Common myeloid progenitor, CD34-positive (primary cell): Measurements from ENCODE around the gene PPP1R11.
A peak's percentile ranks its signal among the peaks of the same experiment; 100 is the strongest.

Source experiments
- CTCF ChIA-PET: fragments of 350-600 bp; sonication (Branson Sonifier 250); formaldehyde crosslinking; loops from one replicate; lab custom pipeline; 2021; ENCODE audit warnings: antibody characterized with exemption; lab: Charles Lee
- POLR2A ChIA-PET: fragments of 350-600 bp; sonication (Branson Sonifier 250); formaldehyde crosslinking; loops from one replicate; lab custom pipeline; 2021; ENCODE audit warnings: antibody characterized with exemption; lab: Charles Lee
- DNase-seq, 3 donors: peaks; one replicate each; pipeline versions ENCODE4 v3.0.0 to v3.0.0-alpha.2; 2013
- H3K27ac ChIP-seq, 2 experiments: 1 replicate in 1 of 2; 2 replicates in 1 of 2; pipeline ENCODE4 v1.7.0; 2013; ENCODE audit warnings: inconsistent platforms in 2 of 2, low read length in 2 of 2, mild to moderate bottlenecking in 2 of 2, low read depth in 1 of 2, moderate library complexity in 1 of 2; ENCODE audit not compliant: severe bottlenecking in 2 of 2, insufficient read depth in 1 of 2, poor library complexity in 1 of 2
- H3K27me3 ChIP-seq, 5 experiments: replicated peaks in 2 of 5; 1 replicate in 3 of 5; 2 replicates in 2 of 5; pipeline versions ENCODE4 v1.6.1 to v1.7.0; 2013; ENCODE audit warnings: low read length in 4 of 5, mild to moderate bottlenecking in 2 of 5, moderate library complexity in 2 of 5, inconsistent platforms in 1 of 5; ENCODE audit not compliant: insufficient read depth in 5 of 5, control insufficient read depth in 4 of 5
- H3K36me3 ChIP-seq, 4 experiments: 1 replicate in 2 of 4; 2 replicates in 2 of 4; pipeline versions ENCODE4 v1.6.1 to v1.7.0; 2013; ENCODE audit warnings: low read length in 3 of 4, control low read depth in 1 of 4, mild to moderate bottlenecking in 1 of 4; ENCODE audit not compliant: control insufficient read depth in 4 of 4, insufficient read depth in 4 of 4
- H3K4me1 ChIP-seq, 4 experiments: 1 replicate in 3 of 4; 2 replicates in 1 of 4; pipeline versions ENCODE4 v1.6.1 to v1.7.1; 2013; ENCODE audit warnings: low read length in 3 of 4, mild to moderate bottlenecking in 3 of 4, control low read depth in 1 of 4, inconsistent platforms in 1 of 4, moderate library complexity in 1 of 4; ENCODE audit not compliant: control insufficient read depth in 4 of 4, insufficient read depth in 4 of 4; ENCODE audit errors: control extremely low read depth in 1 of 4
- H3K4me3 ChIP-seq, 7 experiments: 1 replicate in 4 of 7; 2 replicates in 3 of 7; pipeline versions ENCODE4 v1.5.1 to v1.7.0; 2013; ENCODE audit warnings: mild to moderate bottlenecking in 7 of 7, low read length in 6 of 7, moderate library complexity in 6 of 7, inconsistent platforms in 2 of 7, low read depth in 2 of 7, control low read depth in 1 of 7; ENCODE audit not compliant: insufficient read depth in 4 of 7, control insufficient read depth in 1 of 7; ENCODE audit errors: extremely low read depth in 1 of 7
- H3K9me3 ChIP-seq, 5 experiments: 1 replicate in 4 of 5; 2 replicates in 1 of 5; pipeline versions ENCODE4 v1.6.1 to v1.7.1; 2013; ENCODE audit warnings: low read length in 4 of 5, mild to moderate bottlenecking in 2 of 5, inconsistent platforms in 1 of 5, low read depth in 1 of 5, moderate library complexity in 1 of 5; ENCODE audit not compliant: control insufficient read depth in 4 of 5, insufficient read depth in 2 of 5; ENCODE audit errors: control extremely low read depth in 1 of 5
- WGBS: methylation state at CpG from one replicate; pipeline ENCODE4 v1.1.5; 2013; ENCODE audit not compliant: insufficient coverage; 5-methylcytosine and 5-hydroxymethylcytosine counted together

The PPP1R11 gene

DNA sequence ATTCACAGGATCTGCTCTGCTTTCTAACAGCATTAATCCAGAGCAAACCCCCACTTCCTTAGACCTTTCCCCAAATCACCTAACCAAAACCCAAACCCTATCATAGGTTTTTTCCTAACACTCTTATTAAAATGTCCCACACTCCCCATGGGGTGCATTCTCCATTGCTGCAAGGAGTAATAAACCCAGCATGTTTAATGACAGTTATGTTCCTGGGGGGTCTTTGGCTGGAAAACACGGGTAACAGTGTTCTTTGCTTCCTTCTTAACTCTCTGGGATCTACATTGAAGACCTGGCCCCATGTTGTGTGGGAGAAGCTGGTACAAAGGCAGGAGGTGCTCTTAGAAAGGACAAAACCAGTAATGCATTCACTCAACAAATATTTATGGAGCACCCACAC lies 29.8 kb downstream of the PPP1R11 start:
- 67% methylated on average over 1 of the region's 1 CpG for WGBS
- Histone ChIP-seq H3K36me3 (no peaks in the 10 kb centered on the region), H3K4me1 (peaks cover 9 to 18% (median 17%) of the 10 kb centered on the region in 4 experiments), H3K27ac (no peak overlapping the region), H3K4me3 (no peak overlapping the region), H3K27me3 (peaks cover 0 to 87% (median 39%) of the 10 kb centered on the region in 5 experiments), H3K9me3 (no peaks in the 10 kb centered on the region)
- ChIA-PET CTCF (interaction anchor here (1.0 to 2.1 kb wide), 2 partner anchors 10 to 45 kb away, joined by 3 to 8 read pairs; no protein-coding TSS in a partner anchor), POLR2A (interaction anchor here (0.6 kb wide), 1 partner anchor 209 kb away, joined by 4 read pairs; no protein-coding TSS in a partner anchor)
- DNase-seq, result no peak

DNA sequence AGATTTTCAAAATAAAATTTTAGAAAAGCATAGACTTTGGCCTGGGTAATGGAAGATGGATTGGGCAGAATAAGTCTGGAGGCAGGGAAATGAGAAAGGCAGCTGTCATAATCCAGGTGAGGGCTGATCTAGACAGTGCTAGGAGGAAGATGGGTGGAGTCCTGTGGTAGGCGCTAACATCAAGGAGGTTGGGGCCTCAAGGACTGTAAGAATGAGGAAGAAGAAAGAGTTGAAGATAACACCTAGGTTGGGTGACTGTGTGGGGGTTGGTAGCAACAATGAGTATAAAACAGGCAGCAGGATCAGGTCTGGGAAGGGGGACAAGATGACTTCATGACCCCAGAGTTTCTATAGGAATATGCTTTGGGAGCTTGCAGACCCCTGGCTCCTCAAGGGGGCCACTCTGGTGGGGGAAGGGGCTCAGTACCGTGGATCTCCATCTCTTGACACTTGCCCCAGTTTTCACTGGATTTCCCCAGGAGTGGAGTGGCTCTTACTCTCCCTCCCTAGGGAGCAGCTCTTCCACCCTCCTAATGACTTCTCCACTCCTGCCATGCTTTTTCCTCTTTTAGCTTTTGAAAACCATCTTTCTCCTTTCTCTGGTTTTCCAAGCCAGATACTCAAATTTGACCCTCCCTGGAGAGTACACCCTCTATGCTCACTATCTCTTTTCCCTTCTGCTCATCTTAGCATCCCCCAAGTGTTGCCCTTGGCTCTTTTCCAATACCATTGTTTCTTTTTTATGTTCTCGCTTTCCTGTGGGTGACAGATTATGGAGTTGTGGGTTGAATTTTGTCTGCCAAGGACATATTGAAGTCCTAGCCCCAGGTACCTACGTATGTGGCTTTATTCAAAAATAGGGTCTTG lies 31.1 kb downstream of the PPP1R11 start:
- ChIA-PET POLR2A (interaction anchor here (1.6 kb wide), 1 partner anchor 31 kb away, joined by 4 read pairs; the partner anchor contains the start of gene PPP1R11), CTCF (interaction anchor here (1.0 to 1.2 kb wide), 2 partner anchors 9 to 22 kb away, joined by 3 read pairs; no protein-coding TSS in a partner anchor)
- H3K4me1 ChIP-seq, result peaks cover 9 to 29% (median 27%) of the 10 kb centered on the region in 4 experiments
- H3K27ac ChIP-seq, result no peak overlapping the region
- H3K9me3 ChIP-seq, result no peaks in the 10 kb centered on the region
- no peaks in the 10 kb centered on the region for H3K36me3 ChIP-seq
- DNase-seq, result peak in 2 of 3 donors; percentile 35 to 46
- peaks cover 0 to 81% (median 40%) of the 10 kb centered on the region in 5 experiments for H3K27me3 ChIP-seq
- no peak overlapping the region for H3K4me3 ChIP-seq
- WGBS, result 50% methylated on average over 2 of the region's 4 CpGs

DNA sequence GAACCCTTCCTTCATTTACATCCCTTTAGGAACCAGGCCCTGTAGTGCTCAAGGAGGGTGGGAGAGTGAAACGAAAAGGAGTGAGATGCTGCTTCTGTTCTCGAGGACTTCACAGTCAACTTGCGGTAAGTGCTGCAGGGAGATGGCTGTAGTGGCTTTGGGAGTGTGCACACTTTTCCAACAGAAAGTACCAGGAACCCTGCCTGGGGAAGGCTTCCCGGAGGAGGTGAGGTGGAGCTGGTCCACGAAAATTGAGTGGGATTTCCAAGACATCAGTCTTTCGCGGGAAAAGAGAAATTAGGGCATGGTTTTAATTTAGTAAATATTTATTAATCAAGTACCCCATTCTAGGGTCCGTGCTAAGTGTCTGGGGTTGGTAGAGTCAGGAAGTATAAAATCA lies 33.2 kb downstream of the PPP1R11 start:
- H3K4me1 ChIP-seq, result peaks cover 9 to 36% (median 35%) of the 10 kb centered on the region in 4 experiments
- no peaks in the 10 kb centered on the region for H3K36me3 ChIP-seq
- no peaks in the 10 kb centered on the region for H3K9me3 ChIP-seq
- H3K4me3 ChIP-seq, result peak overlapping the region in 4 of 7 experiments; percentile 15 to 58 (median 52)
- DNase-seq, result no peak
- CTCF ChIA-PET, result no interaction called here
- no peak overlapping the region for H3K27ac ChIP-seq
- H3K27me3 ChIP-seq, result peaks cover 4 to 80% (median 44%) of the 10 kb centered on the region in 5 experiments
- 46% methylated on average over 4 of the region's 8 CpGs for WGBS
- POLR2A ChIA-PET, result no interaction called here

DNA sequence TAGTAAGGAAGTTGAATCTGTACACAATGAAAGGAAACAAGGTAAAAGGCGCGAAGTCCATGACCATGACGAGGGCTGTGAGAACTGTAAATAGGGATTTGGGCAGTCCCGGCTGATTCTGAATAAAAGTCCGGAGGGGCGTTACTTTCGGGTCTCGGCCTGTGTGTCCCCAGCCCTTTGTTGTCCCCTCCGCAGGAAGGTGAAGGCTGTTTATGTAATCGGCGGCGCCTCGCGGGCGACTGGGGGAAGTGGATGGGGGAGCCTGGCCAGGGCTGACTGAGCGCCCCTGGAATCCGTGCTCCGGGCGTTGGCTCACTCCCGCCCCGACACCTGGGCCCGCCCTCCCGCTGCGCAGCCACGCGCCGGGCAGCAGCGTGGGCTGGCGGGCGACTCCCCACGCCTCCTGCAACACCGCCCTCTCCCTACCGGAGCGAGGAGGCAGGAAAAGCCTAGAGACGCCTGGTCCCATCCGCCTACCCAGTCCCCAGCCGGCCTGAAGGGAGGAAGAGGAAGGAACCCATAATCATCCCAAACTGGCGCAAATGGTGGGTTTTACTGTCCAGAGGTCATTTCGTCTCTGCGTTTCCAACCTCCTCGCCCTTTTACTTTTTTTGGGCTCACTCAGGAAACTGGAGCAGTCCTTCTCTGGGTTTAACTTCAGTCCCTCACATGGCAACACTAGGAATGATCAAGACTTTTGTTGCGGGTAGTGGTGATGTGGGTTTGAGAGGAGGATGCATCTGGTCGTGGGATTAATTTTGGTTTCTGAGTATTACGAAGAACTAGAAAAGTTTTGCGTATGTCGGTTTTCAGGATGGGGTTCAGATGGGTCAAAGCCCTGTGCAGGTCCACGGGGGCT lies 33.8 kb downstream of the PPP1R11 start:
- ChIA-PET CTCF (interaction anchor here (1.2 to 5.6 kb wide), 5 partner anchors 23 to 70 kb away, joined by 3 to 58 read pairs (median 18); no protein-coding TSS in a partner anchor), POLR2A (no interaction called here)
- DNase-seq, result peak; percentile 68 to 91 (median 85)
- Histone ChIP-seq H3K9me3 (no peaks in the 10 kb centered on the region), H3K36me3 (no peaks in the 10 kb centered on the region), H3K4me3 (peak overlapping the region in 6 of 7 experiments; percentile 15 to 69 (median 44)), H3K4me1 (peaks cover 9 to 36% (median 35%) of the 10 kb centered on the region in 4 experiments), H3K27me3 (peaks cover 4 to 76% (median 47%) of the 10 kb centered on the region in 5 experiments), H3K27ac (no peak overlapping the region)
- WGBS, result under 1% methylated on average over 38 of the region's 47 CpGs

DNA sequence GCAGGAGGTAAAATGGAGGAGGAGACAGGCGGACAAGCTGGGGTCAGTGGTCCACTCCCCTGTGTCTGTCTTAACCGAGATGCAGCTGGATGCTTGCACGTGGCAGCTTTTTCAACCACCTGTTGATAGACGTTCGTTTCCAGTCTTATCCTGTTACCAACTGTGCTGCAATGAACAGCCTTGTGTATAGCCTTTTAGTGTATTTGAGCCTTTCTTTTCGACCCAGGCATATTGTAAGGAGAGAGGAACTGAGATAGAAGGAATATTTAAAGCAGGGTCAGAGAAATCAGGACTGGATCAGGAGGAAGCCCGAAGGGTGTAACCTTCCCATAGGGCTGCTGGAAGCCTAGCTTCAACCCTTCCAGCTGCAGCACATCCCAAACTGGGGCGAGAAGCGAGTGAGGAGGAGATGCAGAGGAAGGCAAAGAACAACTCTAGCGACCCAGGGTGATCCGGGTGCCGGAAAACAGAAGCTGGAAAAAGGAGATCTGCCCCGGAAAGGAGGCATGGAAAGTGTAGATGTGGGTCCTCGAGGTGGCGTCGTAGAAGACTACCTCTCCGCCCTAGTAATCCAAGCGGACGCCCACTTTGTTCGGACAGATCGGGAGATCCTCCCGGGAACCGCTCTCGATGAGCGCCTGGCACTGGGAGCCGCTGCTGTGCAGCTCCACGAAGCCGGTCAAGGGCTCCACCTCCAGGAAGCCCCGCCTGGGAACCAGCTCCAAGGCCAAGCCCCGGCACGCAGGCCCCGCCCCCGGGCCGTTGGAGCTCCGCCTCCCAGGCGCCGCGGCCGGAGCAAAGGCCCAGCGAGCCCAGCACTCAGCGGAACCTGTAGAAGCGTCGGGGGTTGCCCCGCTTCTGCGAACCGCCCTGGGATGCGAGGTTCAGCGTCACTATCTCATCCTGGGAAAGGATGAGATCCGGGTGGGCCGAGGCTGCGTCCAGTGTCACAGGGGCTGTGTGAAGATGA lies 34.7 kb downstream of the PPP1R11 start:
- ChIA-PET POLR2A (no interaction called here), CTCF (interaction anchor here (1.0 to 5.6 kb wide), 9 partner anchors 8 to 90 kb away, joined by 3 to 58 read pairs (median 16); partner anchors contain the start of gene TRIM31)
- Histone ChIP-seq H3K9me3 (no peaks in the 10 kb centered on the region), H3K4me3 (peak overlapping the region; percentile 33 to 69 (median 41)), H3K27ac (no peak overlapping the region), H3K27me3 (peaks cover 4 to 82% (median 47%) of the 10 kb centered on the region in 5 experiments), H3K4me1 (peaks cover 9 to 36% (median 35%) of the 10 kb centered on the region in 4 experiments), H3K36me3 (no peaks in the 10 kb centered on the region)
- DNase-seq, result peak in 2 of 3 donors; percentile 20 to 36
- 3% methylated on average over 32 of the region's 51 CpGs for WGBS
